Measurements from ENCODE around the gene CNIH2.
"Not testable (repeated sequence)": the region's sequence is repeated elsewhere in the genome, so short reads cannot be mapped to it uniquely, and the experiment has no call there.

CNIH2 gene

GRCh38 chr11:66317322-66317722 lies 39.3 kb downstream of the CNIH2 start:
- H3K27me3 ChIP-seq (ENCODE audit: control insufficient read depth, insufficient read depth, low read length): no peaks in the 10 kb centered on the region
- H3K4me3 ChIP-seq (ENCODE audit: low read length): peak overlapping the region; percentile 50
- no peaks in the 10 kb centered on the region for H3K36me3 ChIP-seq (ENCODE audit: control insufficient read depth, insufficient read depth, low read length)
- H3K27ac ChIP-seq (ENCODE audit: low read depth, low read length): peak overlapping the region; percentile 94
- H3K9ac ChIP-seq (ENCODE audit: low read length): peak overlapping the region; percentile 40
- peaks cover 16% of the 10 kb centered on the region for H3K4me1 ChIP-seq (ENCODE audit: control insufficient read depth, insufficient read depth, low read length)

DNA sequence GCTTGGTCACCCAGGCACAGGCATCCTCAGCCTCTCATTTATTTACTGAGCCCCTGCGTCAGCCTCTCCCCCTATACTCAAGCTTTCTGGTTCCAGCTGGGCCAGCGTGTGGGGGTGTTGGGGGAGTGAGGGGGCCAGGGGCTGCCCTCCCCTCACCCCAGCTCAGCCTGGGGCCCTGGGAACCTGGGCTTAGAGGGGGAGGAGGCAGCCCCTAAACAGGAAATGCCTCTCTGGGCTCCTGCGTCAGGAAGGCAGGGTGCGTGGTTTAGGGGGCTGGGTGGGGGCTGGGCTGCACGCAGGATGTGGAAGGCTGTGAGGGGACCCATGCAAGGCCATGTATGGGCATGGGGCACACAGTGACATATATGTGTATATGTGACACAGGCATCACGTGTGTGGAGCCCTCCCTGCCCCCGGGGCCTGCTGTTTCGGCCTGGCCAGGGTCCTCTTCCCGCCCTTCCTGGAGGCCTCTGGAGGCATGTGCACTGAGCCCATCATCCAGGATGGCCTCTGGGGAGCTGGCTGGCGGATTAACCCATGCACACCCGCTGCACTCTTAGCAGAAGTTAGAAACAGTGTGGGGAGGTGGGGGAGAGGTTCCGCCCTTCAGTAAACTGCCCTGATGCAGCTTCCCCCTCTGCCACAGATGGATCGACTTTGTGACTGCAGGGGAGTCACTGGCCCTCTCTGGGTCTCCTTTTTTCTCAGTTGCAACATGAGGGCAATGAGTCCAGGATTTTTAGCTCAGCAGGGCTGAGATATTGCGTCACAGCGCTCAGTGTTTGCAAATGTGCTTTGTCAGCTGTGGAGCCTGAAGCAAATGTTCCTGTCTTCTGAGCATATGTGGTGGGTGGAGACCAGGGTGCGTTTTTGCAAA lies 40.0 kb downstream of the CNIH2 start:
- no peaks in the 10 kb centered on the region for H3K36me3 ChIP-seq (ENCODE audit: control insufficient read depth, insufficient read depth, low read length)
- H3K27me3 ChIP-seq (ENCODE audit: control insufficient read depth, insufficient read depth, low read length): no peaks in the 10 kb centered on the region
- peak overlapping the region; percentile 50 for H3K4me3 ChIP-seq (ENCODE audit: low read length)
- H3K9ac ChIP-seq (ENCODE audit: low read length): peak overlapping the region; percentile 40
- H3K27ac ChIP-seq (ENCODE audit: low read depth, low read length): peak overlapping the region; percentile 94
- H3K4me1 ChIP-seq (ENCODE audit: control insufficient read depth, insufficient read depth, low read length): peaks cover 16% of the 10 kb centered on the region

GRCh38 chr11:66318600-66318970 lies 40.6 kb downstream of the CNIH2 start:
- Histone ChIP-seq H3K27me3 (ENCODE audit: control insufficient read depth, insufficient read depth, low read length) (no peaks in the 10 kb centered on the region), H3K4me3 (ENCODE audit: low read length) (no peak overlapping the region), H3K27ac (ENCODE audit: low read depth, low read length) (no peak overlapping the region), H3K9ac (ENCODE audit: low read length) (no peak overlapping the region), H3K36me3 (ENCODE audit: control insufficient read depth, insufficient read depth, low read length) (no peaks in the 10 kb centered on the region), H3K4me1 (ENCODE audit: control insufficient read depth, insufficient read depth, low read length) (peaks cover 16% of the 10 kb centered on the region)

DNA sequence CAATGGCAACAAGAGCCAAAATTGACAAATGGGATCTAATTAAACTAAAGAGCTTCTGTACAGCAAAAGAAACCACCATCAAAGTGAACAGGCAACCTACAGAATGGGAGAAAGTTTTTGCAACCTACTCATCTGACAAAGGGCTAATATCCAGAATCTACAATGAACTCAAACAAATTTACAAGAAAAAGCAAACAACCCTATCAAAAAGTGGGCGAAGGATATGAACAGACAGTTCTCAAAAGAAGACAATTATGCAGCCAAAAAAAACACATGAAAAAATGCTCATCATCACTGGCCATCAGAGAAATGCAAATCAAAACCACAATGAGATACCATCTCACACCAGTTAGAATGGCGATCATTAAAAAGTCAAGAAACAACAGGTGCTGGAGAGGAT lies 42.3 kb downstream of the CNIH2 start:
- H3K9ac ChIP-seq (ENCODE audit: low read length); H3K27ac ChIP-seq (ENCODE audit: low read depth, low read length); H3K36me3 ChIP-seq (ENCODE audit: control insufficient read depth, insufficient read depth, low read length); H3K4me3 ChIP-seq (ENCODE audit: low read length); H3K27me3 ChIP-seq (ENCODE audit: control insufficient read depth, insufficient read depth, low read length): not testable (repeated sequence)
- peaks cover 16% of the 10 kb centered on the region for H3K4me1 ChIP-seq (ENCODE audit: control insufficient read depth, insufficient read depth, low read length)

DNA sequence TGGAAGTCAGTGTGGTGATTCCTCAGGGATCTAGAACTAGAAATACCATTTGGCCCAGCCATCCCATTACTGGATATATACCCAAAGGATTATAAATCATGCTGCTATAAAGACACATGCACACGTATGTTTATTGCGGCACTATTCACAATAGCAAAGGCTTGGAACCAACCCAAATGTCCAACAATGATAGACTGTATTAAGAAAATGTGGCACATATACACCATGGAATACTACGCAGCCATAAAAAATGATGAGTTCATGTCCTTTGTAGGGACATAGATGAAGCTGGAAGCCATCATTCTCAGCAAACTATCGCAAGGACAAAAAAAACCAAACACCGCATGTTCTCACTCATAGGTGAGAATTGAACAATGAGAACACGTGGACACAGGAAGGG lies 42.8 kb downstream of the CNIH2 start:
- not testable (repeated sequence) for H3K4me3 ChIP-seq (ENCODE audit: low read length); H3K27ac ChIP-seq (ENCODE audit: low read depth, low read length); H3K36me3 ChIP-seq (ENCODE audit: control insufficient read depth, insufficient read depth, low read length); H3K27me3 ChIP-seq (ENCODE audit: control insufficient read depth, insufficient read depth, low read length); H3K9ac ChIP-seq (ENCODE audit: low read length)
- H3K4me1 ChIP-seq (ENCODE audit: control insufficient read depth, insufficient read depth, low read length): peaks cover 13% of the 10 kb centered on the region

- Histone ChIP-seq H3K27ac (ENCODE audit: low read depth, low read length) (no peak overlapping the region), H3K4me3 (ENCODE audit: low read length) (no peak overlapping the region), H3K27me3 (ENCODE audit: control insufficient read depth, insufficient read depth, low read length) (no peaks in the 10 kb centered on the region), H3K9ac (ENCODE audit: low read length) (no peak overlapping the region), H3K36me3 (ENCODE audit: control insufficient read depth, insufficient read depth, low read length) (no peaks in the 10 kb centered on the region), H3K4me1 (ENCODE audit: control insufficient read depth, insufficient read depth, low read length) (peaks cover 9% of the 10 kb centered on the region)
These were observed 43.6 kb downstream of the CNIH2 start for GRCh38 chr11:66321606-66322005.

GRCh38 chr11:66322732-66323427 lies 44.9 kb downstream of the CNIH2 start:
- Histone ChIP-seq H3K4me3 (ENCODE audit: low read length) (no peak overlapping the region), H3K9ac (ENCODE audit: low read length) (no peak overlapping the region), H3K4me1 (ENCODE audit: control insufficient read depth, insufficient read depth, low read length) (peaks cover 10% of the 10 kb centered on the region), H3K27me3 (ENCODE audit: control insufficient read depth, insufficient read depth, low read length) (no peaks in the 10 kb centered on the region), H3K36me3 (ENCODE audit: control insufficient read depth, insufficient read depth, low read length) (no peaks in the 10 kb centered on the region), H3K27ac (ENCODE audit: low read depth, low read length) (no peak overlapping the region)

- no peak overlapping the region for H3K9ac ChIP-seq (ENCODE audit: low read length)
- H3K4me3 ChIP-seq (ENCODE audit: low read length): no peak overlapping the region
- no peak overlapping the region for H3K27ac ChIP-seq (ENCODE audit: low read depth, low read length)
- no peaks in the 10 kb centered on the region for H3K36me3 ChIP-seq (ENCODE audit: control insufficient read depth, insufficient read depth, low read length)
- H3K4me1 ChIP-seq (ENCODE audit: control insufficient read depth, insufficient read depth, low read length): peaks cover 6% of the 10 kb centered on the region
- H3K27me3 ChIP-seq (ENCODE audit: control insufficient read depth, insufficient read depth, low read length): no peaks in the 10 kb centered on the region
These were observed 45.7 kb downstream of the CNIH2 start for GRCh38 chr11:66323684-66324083.

GRCh38 chr11:66324664-66325063 lies 46.7 kb downstream of the CNIH2 start:
- no peaks in the 10 kb centered on the region for H3K27me3 ChIP-seq (ENCODE audit: control insufficient read depth, insufficient read depth, low read length)
- no peak overlapping the region for H3K9ac ChIP-seq (ENCODE audit: low read length)
- no peak overlapping the region for H3K27ac ChIP-seq (ENCODE audit: low read depth, low read length)
- H3K36me3 ChIP-seq (ENCODE audit: control insufficient read depth, insufficient read depth, low read length): no peaks in the 10 kb centered on the region
- no peak overlapping the region for H3K4me3 ChIP-seq (ENCODE audit: low read length)
- peaks cover 6% of the 10 kb centered on the region for H3K4me1 ChIP-seq (ENCODE audit: control insufficient read depth, insufficient read depth, low read length)

- Histone ChIP-seq H3K27me3 (ENCODE audit: control insufficient read depth, insufficient read depth, low read length) (no peaks in the 10 kb centered on the region), H3K4me1 (ENCODE audit: control insufficient read depth, insufficient read depth, low read length) (peaks cover 6% of the 10 kb centered on the region), H3K9ac (ENCODE audit: low read length) (no peak overlapping the region), H3K36me3 (ENCODE audit: control insufficient read depth, insufficient read depth, low read length) (no peaks in the 10 kb centered on the region), H3K4me3 (ENCODE audit: low read length) (no peak overlapping the region), H3K27ac (ENCODE audit: low read depth, low read length) (no peak overlapping the region)
These were observed 47.3 kb downstream of the CNIH2 start for GRCh38 chr11:66325263-66325671.

- Histone ChIP-seq H3K4me1 (ENCODE audit: control insufficient read depth, insufficient read depth, low read length) (peaks cover 6% of the 10 kb centered on the region), H3K27ac (ENCODE audit: low read depth, low read length) (peak overlapping the region; percentile 40), H3K9ac (ENCODE audit: low read length) (no peak overlapping the region), H3K27me3 (ENCODE audit: control insufficient read depth, insufficient read depth, low read length) (no peaks in the 10 kb centered on the region), H3K4me3 (ENCODE audit: low read length) (no peak overlapping the region), H3K36me3 (ENCODE audit: control insufficient read depth, insufficient read depth, low read length) (no peaks in the 10 kb centered on the region)
These were observed 48.5 kb downstream of the CNIH2 start for GRCh38 chr11:66326261-66327111.

Data from rectal smooth muscle tissue (tissue), 1 donor.